Stimulated activated CD8-positive, alpha-beta memory T cell treated with anti-CD3 and anti-CD28 coated beads, Interleukin-7, amount 100 ng/mL, for 1 hour (primary cell): ENCODE measurements around the gene ADCY1.

Experiments used
- DNase-seq, 2 donors: peaks; one replicate each; pipeline ENCODE4 v3.0.0-alpha.2; 2020; ENCODE audit warnings: low read depth in 2 of 2

The ADCY1 gene

DNA sequence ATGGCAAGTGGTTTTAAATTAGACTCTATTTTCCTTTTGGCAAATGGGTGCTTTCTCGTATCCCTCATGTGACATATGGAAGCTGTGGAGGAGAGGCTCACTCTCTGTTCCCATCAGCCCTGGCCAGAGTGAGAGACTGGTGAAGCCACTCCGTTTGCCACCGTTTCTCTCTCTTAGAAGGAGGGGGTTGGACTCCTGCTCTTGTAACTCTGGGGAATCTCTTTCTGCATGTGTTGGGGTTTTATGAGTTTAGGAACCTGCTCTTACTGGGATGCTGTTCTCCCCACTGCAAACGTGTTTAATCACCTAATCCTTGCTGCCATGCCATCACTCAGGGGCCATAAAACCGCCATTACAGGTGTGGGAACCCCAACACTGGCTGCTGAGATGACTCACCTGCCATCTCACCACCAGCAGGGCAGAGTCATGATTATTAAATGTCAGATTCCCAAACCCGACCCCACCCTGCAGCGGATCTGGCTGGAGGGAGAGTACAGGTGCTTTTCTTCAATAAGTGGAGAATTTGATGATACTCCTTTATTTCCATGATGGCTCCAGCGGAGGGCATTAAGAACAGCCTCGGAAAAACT is 103.2 kb downstream of the ADCY1 start:
- no peak for DNase-seq

DNA sequence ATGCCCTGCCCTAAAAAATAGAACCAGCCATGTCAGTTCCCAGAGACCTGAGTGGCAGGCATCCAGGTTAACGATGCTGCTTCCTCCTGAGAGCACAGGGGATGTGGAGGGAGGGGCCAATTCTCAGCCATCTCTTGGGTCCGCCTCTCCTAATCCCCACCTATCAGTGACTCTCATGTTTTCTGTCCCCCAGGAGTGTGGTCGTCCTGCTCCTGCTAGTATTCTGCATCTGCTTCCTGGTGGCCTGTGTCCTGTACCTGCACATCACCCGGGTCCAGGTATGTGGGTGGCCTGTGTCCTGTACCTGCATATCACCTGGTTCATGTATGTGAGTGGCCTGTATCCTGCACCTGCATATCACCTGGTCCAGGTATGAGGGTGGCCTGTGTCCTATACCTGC is 105.3 kb downstream of the ADCY1 start:
- DNase-seq: no peak

DNA sequence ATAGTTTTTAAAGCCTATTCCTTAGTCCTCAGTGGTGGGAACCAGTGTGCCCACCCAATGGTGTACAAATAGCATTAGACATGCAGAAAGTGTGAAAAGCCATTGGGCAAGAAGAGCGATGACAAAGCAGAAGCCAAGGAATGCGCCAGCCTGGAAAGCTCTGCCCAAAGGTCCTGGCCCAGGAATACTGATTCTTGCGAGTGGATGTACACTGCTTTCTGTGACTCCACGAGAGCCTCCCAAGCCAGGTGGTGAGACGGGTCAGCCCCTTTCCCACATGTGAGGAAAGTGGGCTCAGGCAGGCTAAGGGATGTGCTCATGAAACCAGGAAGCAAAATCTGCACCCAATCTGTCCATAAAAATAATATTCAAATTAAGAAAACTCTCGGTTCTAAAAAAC is 106.6 kb downstream of the ADCY1 start:
- DNase-seq: no peak

DNA sequence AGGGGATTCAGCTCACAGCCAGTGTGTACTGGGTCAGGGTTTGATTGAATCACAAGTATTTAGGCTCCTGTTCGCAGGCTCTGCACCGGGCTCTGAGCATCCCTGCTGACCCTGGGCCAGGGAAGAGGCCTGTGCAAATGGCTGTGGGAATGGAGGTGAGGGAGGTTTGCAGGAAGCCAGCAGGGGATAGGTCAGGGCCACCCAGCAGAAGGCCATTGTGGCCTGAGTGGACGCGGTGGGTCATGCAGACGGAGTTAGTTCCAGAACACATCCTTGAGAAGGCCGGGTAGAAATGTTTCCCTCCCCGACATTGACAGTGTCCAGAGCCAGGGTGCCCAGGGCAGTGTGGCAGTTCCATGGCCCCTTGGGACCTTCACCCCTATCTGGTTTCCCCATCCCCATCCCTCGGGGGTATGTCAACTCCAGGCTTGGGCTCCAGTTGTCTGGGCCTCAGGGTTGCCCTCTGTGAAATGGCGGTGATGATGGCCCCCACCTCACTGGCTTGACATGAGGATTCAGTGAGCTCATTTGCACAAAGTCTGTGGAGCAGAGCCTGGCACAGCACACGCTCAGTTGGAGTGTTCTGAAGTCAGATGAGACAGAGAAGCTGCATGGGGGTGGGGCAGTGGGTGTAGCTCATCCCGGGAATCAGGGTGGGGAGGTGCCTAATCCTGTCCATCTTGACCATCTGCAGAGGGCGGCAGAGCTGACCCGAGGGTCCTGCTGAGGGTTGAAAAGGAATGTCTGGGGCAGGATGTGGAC is 107.6 kb downstream of the ADCY1 start:
- no peak for DNase-seq

DNA sequence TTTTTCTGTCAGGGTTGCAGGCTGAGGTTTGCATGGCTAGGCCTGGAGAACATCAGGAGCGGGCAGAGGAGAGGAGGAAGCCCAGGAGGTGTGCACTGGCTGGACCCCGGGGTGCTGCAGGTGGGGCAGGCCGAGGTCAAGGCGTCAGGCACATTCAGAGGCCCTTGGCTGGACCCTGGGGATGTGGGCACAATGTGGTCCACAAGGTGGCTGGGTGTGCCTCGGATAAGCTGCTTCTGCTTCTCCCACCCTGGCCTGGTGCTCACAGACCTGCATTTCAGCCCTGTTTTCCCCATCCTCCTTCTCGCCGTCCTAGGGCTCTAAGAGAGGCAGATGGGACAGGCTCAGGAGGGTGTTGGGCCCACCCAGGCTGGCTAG is 108.2 kb downstream of the ADCY1 start:
- DNase-seq: no peak

DNA sequence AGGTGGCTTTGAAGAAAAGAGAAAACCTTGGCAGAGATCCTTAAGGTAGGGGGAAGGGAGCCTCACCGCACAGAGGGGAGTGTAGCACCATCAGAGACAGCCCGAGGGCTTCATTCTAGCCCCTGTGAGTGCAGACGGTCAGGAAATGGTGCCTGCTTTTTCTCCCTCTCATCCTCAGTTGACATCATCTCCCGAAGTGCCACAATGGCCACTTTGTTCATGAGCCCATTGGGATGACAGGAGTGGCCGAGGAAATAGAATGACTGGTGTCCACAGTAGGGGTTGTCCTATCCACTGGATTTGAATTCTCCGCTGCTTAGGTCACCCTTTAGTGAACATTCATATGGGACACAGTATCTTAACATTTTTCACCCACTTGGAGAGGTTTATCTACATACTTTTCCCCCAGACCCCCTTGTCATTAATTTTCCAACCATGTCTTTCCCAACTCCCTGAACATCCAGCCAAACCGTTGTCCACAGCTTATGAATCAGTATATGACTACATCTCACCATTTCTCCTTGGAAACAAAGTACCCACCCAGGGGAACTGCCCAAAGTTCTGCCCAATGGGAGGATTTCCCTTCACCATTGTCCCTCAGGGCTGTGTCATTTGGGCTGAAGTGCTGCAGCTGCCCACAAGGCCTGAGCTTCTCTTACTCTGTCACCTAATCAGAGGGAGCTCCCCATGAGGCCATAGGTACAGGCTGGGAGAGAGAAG is 108.8 kb downstream of the ADCY1 start:
- DNase-seq: no peak

DNA sequence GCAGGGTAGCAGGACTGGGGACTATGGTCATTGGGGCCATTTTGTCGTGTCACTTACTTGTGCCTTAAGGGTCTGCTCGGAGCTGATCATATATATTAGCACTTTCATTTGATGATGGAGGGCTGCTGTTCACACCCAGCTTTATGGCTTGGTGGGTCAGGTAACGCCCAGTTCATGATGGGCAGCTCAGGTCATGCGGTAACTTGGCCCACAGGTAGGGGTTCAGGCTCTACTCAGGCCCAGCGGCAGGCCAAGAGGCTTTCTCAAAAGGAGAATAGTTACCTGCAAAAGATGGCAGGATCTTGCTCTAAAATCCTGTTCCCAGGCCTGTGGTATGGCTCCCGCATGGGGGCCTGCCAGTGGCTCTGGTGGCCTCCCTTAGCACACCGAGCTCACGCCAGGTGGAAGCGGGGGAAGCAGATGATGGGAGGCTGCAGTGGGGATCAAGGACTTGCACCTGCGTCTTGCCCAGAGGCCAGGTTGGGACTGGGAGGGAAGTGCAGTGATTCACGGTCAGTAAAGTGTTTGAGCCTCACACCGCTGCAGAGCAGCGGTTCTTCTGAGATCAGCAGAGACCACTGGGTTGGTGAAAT is 109.5 kb downstream of the ADCY1 start:
- DNase-seq: no peak

DNA sequence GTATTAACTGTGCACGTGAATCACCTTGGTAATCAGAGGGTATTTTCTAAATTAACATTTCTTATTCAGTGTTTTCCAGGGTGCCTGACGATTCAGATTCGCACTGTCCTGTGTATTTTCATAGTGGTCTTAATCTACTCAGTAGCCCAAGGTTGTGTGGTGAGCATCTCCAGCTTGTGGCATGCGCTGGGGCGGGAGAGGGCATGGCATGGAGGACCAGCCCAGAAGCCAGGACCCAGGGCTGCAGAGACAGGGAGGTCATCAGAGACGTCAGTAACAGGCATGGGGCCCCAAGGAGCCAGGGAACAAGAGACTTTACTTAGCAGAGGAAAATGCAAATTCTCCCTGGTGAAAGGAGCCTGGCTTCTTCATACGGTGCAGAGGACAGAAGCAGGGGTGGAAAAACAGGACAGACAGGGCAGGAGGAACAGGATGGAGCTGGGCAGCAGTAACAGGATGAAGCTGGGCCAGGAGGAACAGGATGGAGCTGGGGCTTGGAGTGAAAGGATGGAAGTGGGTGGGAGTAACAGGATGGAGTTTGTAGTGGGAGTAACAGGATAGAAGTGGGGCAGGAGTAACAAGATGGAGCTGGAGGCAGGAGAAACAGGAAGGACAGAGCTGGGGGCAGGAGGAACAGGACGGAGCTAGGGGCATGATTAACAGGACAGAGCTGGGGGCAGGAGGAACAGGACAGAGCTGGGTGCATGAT is 110.9 kb downstream of the ADCY1 start:
- no peak for DNase-seq

DNA sequence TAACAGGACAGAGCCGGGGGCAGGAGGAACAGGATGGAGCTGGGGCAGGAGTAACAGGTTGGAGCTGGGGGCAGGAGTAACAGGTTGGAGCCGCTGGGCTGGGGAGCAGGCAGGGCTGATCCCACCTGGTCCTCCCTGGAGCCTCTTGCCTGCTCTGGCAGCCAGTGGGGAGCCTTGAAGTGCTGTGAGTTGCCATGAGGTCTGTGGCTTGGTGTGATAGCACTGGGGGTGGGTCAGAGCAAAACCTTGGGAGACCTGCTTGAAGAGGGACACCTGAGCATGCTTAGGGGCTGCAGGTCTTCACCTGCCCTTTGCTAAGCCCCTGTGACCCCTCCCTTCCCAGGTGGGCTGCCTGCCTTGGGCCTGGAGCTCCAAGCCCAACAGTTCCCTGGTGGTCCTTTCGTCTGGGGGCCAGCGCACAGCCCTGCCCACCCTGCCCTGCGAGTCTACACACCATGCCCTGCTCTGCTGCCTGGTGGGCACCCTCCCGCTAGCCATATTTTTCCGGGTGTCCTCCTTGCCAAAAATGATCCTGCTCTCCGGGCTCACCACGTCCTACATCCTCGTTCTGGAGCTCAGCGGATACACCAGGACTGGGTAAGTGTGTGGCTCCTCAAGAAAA is 111.6 kb downstream of the ADCY1 start:
- no peak for DNase-seq

DNA sequence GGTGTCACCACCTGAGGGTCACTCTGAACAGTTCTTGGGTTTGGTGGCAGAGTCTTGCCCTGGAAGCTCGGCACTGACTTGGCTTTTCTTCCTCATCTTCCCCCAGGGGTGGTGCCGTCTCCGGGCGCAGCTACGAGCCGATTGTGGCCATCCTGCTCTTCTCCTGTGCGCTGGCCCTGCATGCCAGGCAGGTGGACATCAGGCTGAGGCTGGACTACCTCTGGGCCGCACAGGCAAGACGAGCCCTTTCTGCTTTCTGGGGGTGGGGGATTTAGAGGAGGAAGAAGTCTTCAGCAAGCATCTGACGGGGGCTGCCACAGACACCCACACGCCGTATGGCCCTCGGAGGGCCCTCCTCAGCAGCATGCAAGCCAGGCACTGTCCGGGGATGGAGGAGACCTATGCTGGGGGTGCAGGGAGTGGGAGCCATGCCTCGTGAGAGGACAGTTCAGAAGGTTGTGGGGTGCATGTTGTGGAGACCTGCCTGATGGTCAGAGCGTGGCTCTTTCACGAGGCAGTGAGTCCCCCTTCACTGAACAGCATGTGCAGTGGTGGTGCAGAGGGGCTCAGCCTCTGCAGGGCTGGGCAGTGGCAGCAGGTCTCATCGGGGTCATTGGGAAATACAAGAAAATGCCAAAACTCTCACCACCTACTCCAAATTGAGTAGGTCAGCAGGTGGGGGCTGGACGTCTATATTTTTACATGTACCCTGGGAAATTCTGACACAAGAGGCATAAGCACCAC is 112.4 kb downstream of the ADCY1 start:
- DNase-seq: no peak

DNA sequence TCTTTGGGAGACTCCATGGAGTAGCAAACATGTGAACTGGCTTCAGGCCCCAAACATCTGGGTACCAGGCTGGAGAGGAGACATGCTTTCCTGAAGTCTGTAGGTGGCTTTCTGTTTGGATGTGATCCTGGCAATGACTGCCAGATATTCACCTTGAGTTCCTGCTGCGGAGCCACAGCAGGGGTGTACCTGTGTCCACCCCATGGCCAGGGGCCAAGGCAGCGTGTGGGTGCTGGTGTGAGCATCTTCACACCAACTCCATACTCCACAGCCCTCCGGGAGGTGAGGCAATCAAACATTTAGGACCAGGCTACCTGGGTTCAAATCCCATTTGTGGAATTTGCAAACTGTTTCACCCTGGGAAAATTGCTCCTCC is 113.0 kb downstream of the ADCY1 start:
- no peak for DNase-seq

DNA sequence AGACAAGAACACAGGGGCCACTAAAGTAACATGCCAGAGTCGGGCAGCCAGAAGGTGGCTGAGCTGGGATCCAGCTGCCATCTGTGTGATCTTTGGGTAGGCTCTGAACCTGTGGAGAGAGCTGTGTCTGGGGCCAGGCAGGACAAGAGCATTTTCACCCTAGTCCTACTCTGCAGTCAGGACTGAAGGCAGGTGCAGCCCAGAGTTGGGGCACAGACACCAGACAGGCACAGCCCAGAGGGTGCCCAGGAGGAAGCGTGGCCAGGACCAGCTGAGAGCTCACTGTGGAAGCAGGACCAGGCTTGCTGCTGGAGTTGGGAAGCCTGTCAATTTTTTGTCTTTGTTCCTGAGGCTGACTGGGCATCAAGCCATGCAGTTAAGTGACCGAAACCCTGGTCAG is 113.6 kb downstream of the ADCY1 start:
- DNase-seq: no peak

DNA sequence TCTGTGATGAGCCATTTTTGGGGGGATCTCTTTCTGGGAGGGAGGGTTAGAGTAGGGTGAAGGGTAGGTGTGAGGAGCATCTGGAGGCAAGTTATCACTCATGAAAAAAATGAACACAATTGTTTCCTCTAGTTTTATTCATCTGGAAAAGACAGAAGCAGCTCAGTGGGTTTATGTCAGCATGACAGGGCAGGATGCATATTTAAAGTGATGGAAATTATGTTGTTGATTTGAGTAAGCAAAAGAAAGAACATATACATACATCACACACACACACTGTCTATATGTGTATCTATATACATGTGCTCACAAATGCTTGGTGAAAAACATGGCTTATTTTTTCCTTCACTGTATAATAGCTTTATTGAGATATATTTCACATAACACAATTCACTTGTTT is 114.2 kb downstream of the ADCY1 start:
- no peak for DNase-seq

DNA sequence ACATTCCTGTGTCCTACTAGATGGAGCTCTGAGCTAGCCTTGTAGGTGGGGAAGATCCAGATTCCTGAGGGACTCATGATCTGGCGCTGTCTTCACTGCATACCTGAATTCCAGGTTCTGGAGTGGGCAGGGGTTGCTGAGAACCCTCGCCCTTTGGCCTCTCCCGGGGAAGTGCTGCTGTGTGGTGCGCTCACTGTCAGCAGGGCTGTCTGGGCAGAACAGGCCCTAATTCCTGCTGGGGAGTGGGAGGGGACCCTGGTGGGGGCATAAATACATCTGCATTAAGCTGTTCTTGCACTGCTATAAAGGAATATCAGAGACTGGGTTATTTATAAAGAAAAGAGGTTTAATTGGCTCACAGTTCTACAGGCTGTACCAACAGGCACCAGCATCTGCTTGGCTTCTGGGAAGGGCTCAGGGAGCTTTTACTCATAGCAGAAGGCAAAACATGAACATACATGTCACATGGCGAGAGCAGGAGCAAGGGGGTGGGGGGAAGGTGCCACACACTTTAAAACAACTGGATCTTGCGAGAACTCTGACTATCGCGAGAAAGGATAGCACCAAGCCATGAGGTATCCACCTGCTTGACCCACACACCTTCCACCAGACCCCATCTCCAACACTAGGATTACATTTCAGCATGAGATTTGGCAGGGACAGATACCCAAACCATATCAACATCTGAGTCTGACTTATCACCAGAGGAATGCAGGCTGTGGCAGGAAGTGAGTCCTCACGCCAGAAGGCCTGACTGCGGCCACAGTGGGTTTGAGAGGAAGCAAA is 115.0 kb downstream of the ADCY1 start:
- DNase-seq: no peak

DNA sequence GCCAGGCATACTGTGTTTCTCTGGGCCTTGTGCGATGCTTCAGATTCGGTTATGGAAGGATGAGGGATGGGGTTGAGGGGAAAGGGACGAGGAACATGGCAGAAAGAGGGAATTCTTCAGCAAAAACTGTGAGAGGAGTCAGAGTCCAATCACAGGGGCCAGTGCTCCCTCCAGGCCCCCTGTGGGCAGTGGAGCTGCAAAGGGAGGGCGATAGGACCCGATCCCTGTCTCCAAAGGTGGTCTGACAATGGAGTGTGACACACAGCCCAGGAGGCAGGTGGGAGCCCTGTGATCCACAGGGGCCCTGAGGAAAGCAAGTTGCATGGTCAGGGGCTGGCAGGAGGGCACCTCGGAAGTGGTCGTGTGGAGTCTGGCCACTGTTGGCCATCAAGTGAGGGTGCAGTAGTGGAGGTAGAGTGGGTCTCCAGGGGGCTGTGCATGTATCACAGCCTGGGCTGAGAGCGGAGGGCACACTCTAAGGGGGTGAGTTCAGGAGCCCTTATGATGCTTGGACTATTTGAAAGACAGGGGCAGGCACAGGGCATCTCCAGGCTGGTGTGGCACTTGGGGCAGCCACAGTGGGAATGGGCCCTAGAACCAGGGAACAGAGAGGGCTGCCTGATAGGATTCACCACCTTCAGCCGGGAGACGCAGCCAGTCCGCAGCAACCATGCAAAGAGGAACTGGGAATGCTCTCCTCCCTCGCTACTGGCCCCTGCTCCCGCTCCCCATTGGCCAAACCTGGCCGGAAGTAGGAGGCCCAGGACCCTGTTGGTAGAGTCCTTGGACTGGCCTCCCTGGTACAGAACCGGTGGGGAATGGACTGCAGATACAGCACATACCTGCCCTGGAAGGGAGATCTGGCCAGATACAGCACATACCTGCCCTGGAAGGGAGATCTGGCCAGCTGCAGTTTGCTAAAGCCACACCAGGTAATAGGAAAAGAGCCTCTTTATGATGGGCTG is 115.9 kb downstream of the ADCY1 start:
- DNase-seq: no peak

DNA sequence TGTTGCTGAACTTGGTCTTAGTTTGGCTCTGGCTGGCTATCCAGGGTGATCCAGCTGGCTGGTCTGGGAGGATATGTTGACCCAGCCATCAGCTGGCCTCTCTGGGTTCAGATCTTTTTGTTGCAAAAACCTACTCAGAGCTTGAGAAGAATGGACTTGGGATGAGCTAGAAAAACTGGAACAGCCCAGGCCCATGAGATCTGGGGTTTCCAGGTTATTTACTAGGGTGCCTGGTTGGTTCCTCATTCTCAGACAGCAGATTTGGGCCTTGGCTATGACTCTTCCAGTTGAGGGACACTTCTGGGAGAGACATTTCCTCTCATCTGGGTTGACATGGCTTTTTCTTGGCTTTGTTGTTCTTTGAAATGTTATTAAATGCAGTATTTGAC is 116.6 kb downstream of the ADCY1 start:
- DNase-seq: no peak

DNA sequence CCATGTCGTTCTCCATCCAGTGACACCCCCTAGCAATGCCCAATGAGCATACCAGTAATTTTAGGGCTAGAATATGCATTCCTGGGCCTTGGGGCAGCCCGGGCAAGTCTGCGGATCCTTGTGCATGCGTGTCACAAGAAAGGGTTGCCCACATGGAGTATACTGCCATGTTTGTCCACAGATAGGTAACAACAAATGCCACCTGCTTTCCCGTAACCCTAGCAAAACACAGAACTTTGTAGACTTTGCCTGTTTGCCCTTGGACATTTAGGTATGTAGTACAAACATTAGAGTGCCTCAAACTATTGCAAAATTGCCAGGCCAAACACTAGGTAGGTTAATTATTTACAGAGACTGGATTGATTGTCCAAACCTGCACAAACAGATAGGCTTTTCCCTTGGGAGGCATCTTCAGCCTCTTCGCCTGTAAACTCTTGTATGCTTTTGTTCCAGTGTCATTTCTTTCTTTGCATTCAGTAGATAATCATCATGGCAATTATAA is 117.0 kb downstream of the ADCY1 start:
- DNase-seq: no peak

DNA sequence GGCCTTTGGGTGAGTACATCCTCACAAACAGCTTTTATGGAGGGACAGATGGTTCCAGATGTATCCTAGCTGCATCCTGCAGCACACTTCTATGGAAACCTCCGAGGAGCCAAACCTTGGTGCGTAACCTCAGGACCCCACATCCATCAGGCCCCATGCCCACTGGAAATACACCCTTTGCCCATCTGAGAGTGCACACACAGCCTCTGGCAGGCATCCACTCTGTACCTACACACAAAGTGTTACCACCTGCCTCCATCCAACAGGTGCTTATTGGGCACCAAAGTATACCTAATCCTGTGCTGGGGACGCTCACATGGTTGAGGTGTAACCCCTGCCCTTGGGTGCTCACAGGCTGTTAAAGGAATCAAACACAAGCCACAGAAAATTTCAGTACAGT is 117.9 kb downstream of the ADCY1 start:
- DNase-seq: no peak
